CD4-positive, alpha-beta memory T cell (primary cell): Measurements from ENCODE around the gene RMDN3. TPM values are rescaled to one million over a fixed set of nuclear protein-coding genes. Genes with fewer than 3 reads are reported as not detected.
A peak's percentile ranks its signal among the peaks of the same experiment; 100 is the strongest.

Experiments used
- CTCF ChIA-PET: fragments of 350-600 bp; sonication (Branson Sonifier 250); formaldehyde crosslinking; loops from one replicate; lab custom pipeline; 2021; ENCODE audit warnings: inconsistent platforms; ENCODE audit not compliant: partially characterized antibody; lab: Charles Lee
- POLR2A ChIA-PET: fragments of 350-600 bp; sonication (Branson Sonifier 250); formaldehyde crosslinking; loops from one replicate; lab custom pipeline; 2021; ENCODE audit not compliant: partially characterized antibody; lab: Charles Lee
- DNase-seq, 5 donors: peaks; one replicate each; pipeline versions ENCODE4 v3.0.0 to v3.0.0-alpha.2; 2020 to 2022; ENCODE audit warnings: mixed read lengths in 1 of 5
- H3K27ac ChIP-seq: one replicate; pipeline ENCODE4 v1.7.0; 2013; ENCODE audit warnings: low read depth, low read length
- H3K27me3 ChIP-seq: 2 replicates; pipeline ENCODE4 v1.7.0; 2013; ENCODE audit warnings: mild to moderate bottlenecking, low read length, moderate library complexity; ENCODE audit not compliant: insufficient read depth
- H3K36me3 ChIP-seq: 2 replicates; pipeline ENCODE4 v1.7.0; 2013; ENCODE audit warnings: mild to moderate bottlenecking, low read length, moderate library complexity; ENCODE audit not compliant: insufficient read depth
- H3K4me1 ChIP-seq: 2 replicates; pipeline ENCODE4 v1.7.0; 2013; ENCODE audit warnings: mild to moderate bottlenecking, low read length, moderate library complexity; ENCODE audit not compliant: insufficient read depth
- H3K4me3 ChIP-seq, 2 donors: one replicate each; pipeline ENCODE4 v1.7.0; 2013; ENCODE audit warnings: low read length in 2 of 2, mild to moderate bottlenecking in 1 of 2
- H3K9me3 ChIP-seq, 2 donors: one replicate each; pipeline ENCODE4 v1.7.0; 2013; ENCODE audit warnings: low read length in 2 of 2, control low read depth in 1 of 2; ENCODE audit not compliant: control insufficient read depth in 1 of 2
- H3K27ac Mint-ChIP-seq, 7 donors: one replicate each; pipeline ENCODE4 v1.8.0; 2020 to 2021; ENCODE audit warnings: mixed read lengths in 7 of 7, mild to moderate bottlenecking in 6 of 7, inconsistent platforms in 3 of 7, moderate library complexity in 3 of 7
- H3K27me3 Mint-ChIP-seq, 2 donors: one replicate each; pipeline ENCODE4 v1.8.0; 2020 to 2021; ENCODE audit warnings: mixed read lengths in 2 of 2
- H3K36me3 Mint-ChIP-seq, 2 donors: one replicate each; pipeline ENCODE4 v1.8.0; 2020 to 2021; ENCODE audit warnings: mixed read lengths in 2 of 2, inconsistent platforms in 1 of 2, mild to moderate bottlenecking in 1 of 2
- H3K4me1 Mint-ChIP-seq, 4 donors: one replicate each; pipeline ENCODE4 v1.8.0; 2020 to 2021; ENCODE audit warnings: mixed read lengths in 4 of 4, mild to moderate bottlenecking in 1 of 4
- H3K4me3 Mint-ChIP-seq, 8 donors: one replicate each; pipeline ENCODE4 v1.8.0; 2020 to 2021; ENCODE audit warnings: mixed read lengths in 8 of 8, mild to moderate bottlenecking in 7 of 8, moderate library complexity in 6 of 8, inconsistent platforms in 3 of 8
- H3K9me3 Mint-ChIP-seq, 8 donors: one replicate each; pipeline ENCODE4 v1.8.0; 2020 to 2021; ENCODE audit warnings: mixed read lengths in 8 of 8, mild to moderate bottlenecking in 5 of 8, inconsistent platforms in 3 of 8, moderate library complexity in 1 of 8
- intact Hi-C: fragments of 100-400 bp; cut with micrococcal nuclease; formaldehyde crosslinking; loops from one replicate; pipeline ENCODE4 v1.15.1; 2023
- polyA plus RNA-seq, 2 donors: library from polyadenylated mRNA; unstranded; fragments of 300-500 nt; fragmentation: Illumina TruSeq; gene quantifications; one replicate each; pipeline ENCODE4 v1.2.3, GENCODE V29; 2021
- total RNA-seq, 2 experiments: library from RNA; stranded (reverse); gene quantifications; one replicate each; pipeline ENCODE4 v1.2.3, GENCODE V29; 2021

RMDN3 gene
- total and polyA plus RNA-seq, 4 experiments from 2014 or later, result 24.5 to 35.9 (median 27.8) TPM

- ChIA-PET CTCF (interaction anchor here (1.4 kb wide), 1 partner anchor 10 kb away, joined by 8 read pairs; no protein-coding TSS in a partner anchor), POLR2A (no interaction called here)
- peaks cover 18 to 49% of the 10 kb centered on the region in 2 donors for H3K36me3 Mint-ChIP-seq
- no peaks in the 10 kb centered on the region for H3K27me3 Mint-ChIP-seq
- H3K27ac Mint-ChIP-seq, result peak overlapping the region in 1 of 7 donors; percentile 32
- H3K9me3 Mint-ChIP-seq, result peaks cover 0 to 2% (median 0%) of the 10 kb centered on the region in 8 donors
- DNase-seq, result no peak
- Histone ChIP-seq H3K4me3 (no peak overlapping the region), H3K9me3 (no peaks in the 10 kb centered on the region), H3K27me3 (no peaks in the 10 kb centered on the region), H3K4me1 (peaks cover 6% of the 10 kb centered on the region), H3K36me3 (peaks cover 61% of the 10 kb centered on the region), H3K27ac (no peak overlapping the region)
- intact Hi-C loops, result no loop called here
- peaks cover 3 to 14% (median 7%) of the 10 kb centered on the region in 4 donors for H3K4me1 Mint-ChIP-seq
- no peak overlapping the region for H3K4me3 Mint-ChIP-seq
These were observed 20.0 kb upstream of the RMDN3 start for GRCh38 chr15:40775007-40775406.

- intact Hi-C loops, result no loop called here
- H3K36me3 ChIP-seq, result peaks cover 50% of the 10 kb centered on the region
- H3K27ac ChIP-seq, result no peak overlapping the region
- H3K4me1 ChIP-seq, result peaks cover 6% of the 10 kb centered on the region
- ChIA-PET CTCF (interaction anchor here (1.5 kb wide), 1 partner anchor 9 kb away, joined by 8 read pairs; no protein-coding TSS in a partner anchor), POLR2A (interaction anchor here (2.1 kb wide), 1 partner anchor 10 kb away, joined by 8 read pairs; the partner anchor contains the start of gene GCHFR)
- H3K4me3 ChIP-seq, result no peak overlapping the region
- Mint-ChIP-seq H3K27ac (no peak overlapping the region), H3K36me3 (peaks cover 14 to 48% of the 10 kb centered on the region in 2 donors), H3K9me3 (peaks cover 0 to 2% (median 0%) of the 10 kb centered on the region in 8 donors), H3K27me3 (no peaks in the 10 kb centered on the region), H3K4me1 (peaks cover 6 to 24% (median 11%) of the 10 kb centered on the region in 4 donors), H3K4me3 (no peak overlapping the region)
- H3K9me3 ChIP-seq, result no peaks in the 10 kb centered on the region
- DNase-seq, result no peak
- no peaks in the 10 kb centered on the region for H3K27me3 ChIP-seq
These were observed 18.8 kb upstream of the RMDN3 start for GRCh38 chr15:40773902-40774301.

GRCh38 chr15:40773496-40773895 lies 18.4 kb upstream of the RMDN3 start:
- Histone ChIP-seq H3K4me3 (no peak overlapping the region), H3K9me3 (no peaks in the 10 kb centered on the region), H3K27me3 (no peaks in the 10 kb centered on the region), H3K4me1 (peaks cover 6% of the 10 kb centered on the region), H3K36me3 (peaks cover 46% of the 10 kb centered on the region), H3K27ac (no peak overlapping the region)
- Mint-ChIP-seq H3K27me3 (no peaks in the 10 kb centered on the region), H3K9me3 (peaks cover 0 to 2% (median 0%) of the 10 kb centered on the region in 8 donors), H3K36me3 (peaks cover 14 to 50% of the 10 kb centered on the region in 2 donors), H3K27ac (peak overlapping the region in 1 of 7 donors; percentile 43), H3K4me3 (no peak overlapping the region), H3K4me1 (peaks cover 6 to 24% (median 15%) of the 10 kb centered on the region in 4 donors)
- intact Hi-C loops, result no loop called here
- CTCF ChIA-PET, result interaction anchor here (1.5 to 1.9 kb wide), 2 partner anchors 9 to 94 kb away, joined by 4 to 8 read pairs; no protein-coding TSS in a partner anchor
- no peak for DNase-seq
- POLR2A ChIA-PET, result interaction anchor here (0.6 to 2.1 kb wide), 2 partner anchors 9 to 204 kb away, joined by 4 to 8 read pairs; partner anchors contain the start of genes GCHFR and RPUSD2

- Mint-ChIP-seq H3K36me3 (peaks cover 14 to 48% of the 10 kb centered on the region in 2 donors), H3K27me3 (no peaks in the 10 kb centered on the region), H3K4me1 (peaks cover 6 to 24% (median 16%) of the 10 kb centered on the region in 4 donors), H3K4me3 (no peak overlapping the region), H3K27ac (no peak overlapping the region), H3K9me3 (peaks cover 0 to 2% (median 0%) of the 10 kb centered on the region in 8 donors)
- no peak overlapping the region for H3K4me3 ChIP-seq
- ChIA-PET CTCF (interaction anchor here (1.2 to 1.9 kb wide), 2 partner anchors 10 to 92 kb away, joined by 4 read pairs; no protein-coding TSS in a partner anchor), POLR2A (interaction anchor here (1.2 to 2.1 kb wide), 2 partner anchors 8 to 17 kb away, joined by 4 to 8 read pairs; partner anchors contain the start of genes GCHFR and RMDN3)
- DNase-seq, result no peak
- no peaks in the 10 kb centered on the region for H3K9me3 ChIP-seq
- H3K36me3 ChIP-seq, result peaks cover 40% of the 10 kb centered on the region
- intact Hi-C loops, result no loop called here
- H3K4me1 ChIP-seq, result peaks cover 4% of the 10 kb centered on the region
- H3K27me3 ChIP-seq, result no peaks in the 10 kb centered on the region
- no peak overlapping the region for H3K27ac ChIP-seq
These were observed 17.0 kb upstream of the RMDN3 start for GRCh38 chr15:40772014-40772413.

- H3K27me3 Mint-ChIP-seq, result no peaks in the 10 kb centered on the region
- H3K9me3 Mint-ChIP-seq, result peaks cover 0 to 2% (median 0%) of the 10 kb centered on the region in 8 donors
- Histone ChIP-seq H3K36me3 (peaks cover 34% of the 10 kb centered on the region), H3K4me1 (no peaks in the 10 kb centered on the region), H3K9me3 (no peaks in the 10 kb centered on the region), H3K4me3 (no peak overlapping the region), H3K27me3 (no peaks in the 10 kb centered on the region), H3K27ac (no peak overlapping the region)
- H3K4me1 Mint-ChIP-seq, result peaks cover 0 to 19% (median 11%) of the 10 kb centered on the region in 4 donors
- intact Hi-C loops, result no loop called here
- H3K27ac Mint-ChIP-seq, result peak overlapping the region in 2 of 7 donors; percentile 29 to 85
- ChIA-PET CTCF (interaction anchor here (1.2 to 2.5 kb wide), 2 partner anchors 11 kb away, joined by 4 to 9 read pairs; no protein-coding TSS in a partner anchor), POLR2A (interaction anchor here (1.2 kb wide), 1 partner anchor 17 kb away, joined by 4 read pairs; the partner anchor contains the start of gene RMDN3)
- peaks cover 8 to 41% of the 10 kb centered on the region in 2 donors for H3K36me3 Mint-ChIP-seq
- no peak overlapping the region for H3K4me3 Mint-ChIP-seq
- DNase-seq, result no peak
These were observed 16.2 kb upstream of the RMDN3 start for GRCh38 chr15:40771242-40771641.

- Histone ChIP-seq H3K27ac (no peak overlapping the region), H3K9me3 (no peaks in the 10 kb centered on the region), H3K27me3 (no peaks in the 10 kb centered on the region), H3K4me3 (no peak overlapping the region), H3K36me3 (peaks cover 24% of the 10 kb centered on the region), H3K4me1 (peaks cover 7% of the 10 kb centered on the region)
- Mint-ChIP-seq H3K27me3 (no peaks in the 10 kb centered on the region), H3K4me1 (peaks cover 4 to 29% (median 19%) of the 10 kb centered on the region in 4 donors), H3K36me3 (peaks cover 8 to 37% of the 10 kb centered on the region in 2 donors), H3K9me3 (peaks cover 0 to 2% (median 0%) of the 10 kb centered on the region in 8 donors), H3K4me3 (no peak overlapping the region), H3K27ac (peak overlapping the region in 6 of 7 donors; percentile 42 to 78 (median 74))
- ChIA-PET CTCF (interaction anchor here (2.5 kb wide), 1 partner anchor 12 kb away, joined by 9 read pairs; no protein-coding TSS in a partner anchor), POLR2A (interaction anchor here (1.5 kb wide), 1 partner anchor 19 kb away, joined by 4 read pairs; no protein-coding TSS in a partner anchor)
- intact Hi-C loops, result no loop called here
- no peak for DNase-seq
These were observed 15.2 kb upstream of the RMDN3 start for GRCh38 chr15:40770147-40770721.
